Mesothelial cell of epicardium (in vitro differentiated cells): ENCODE measurements around the gene FAM193A. TPM values are rescaled to one million over a fixed set of nuclear protein-coding genes. Genes with fewer than 3 reads are reported as not detected.
"Not testable (repeated sequence)": the region's sequence is repeated elsewhere in the genome, so short reads cannot be mapped to it uniquely, and the experiment has no call there.

Source experiments
- DNase-seq, 2 experiments: peaks; one replicate each; pipeline ENCODE4 v3.0.0; 2021; ENCODE audit warnings: low spot score in 2 of 2; ENCODE audit not compliant: unreplicated experiment in 2 of 2
- H3K27ac Mint-ChIP-seq: 2 replicates; pipeline ENCODE4 v1.8.0; 2021; ENCODE audit warnings: mixed read lengths
- H3K27me3 Mint-ChIP-seq: 2 replicates; pipeline ENCODE4 v1.8.0; 2021; ENCODE audit warnings: low read depth, mixed read lengths
- H3K36me3 Mint-ChIP-seq: 2 replicates; pipeline ENCODE4 v1.8.0; 2021; ENCODE audit warnings: mixed read lengths
- H3K4me1 Mint-ChIP-seq: 2 replicates; pipeline ENCODE4 v1.8.0; 2021; ENCODE audit warnings: mixed read lengths
- H3K4me3 Mint-ChIP-seq: 2 replicates; pipeline ENCODE4 v1.8.0; 2021; ENCODE audit warnings: mild to moderate bottlenecking, moderate library complexity, mixed read lengths
- H3K9me3 Mint-ChIP-seq: 2 replicates; pipeline ENCODE4 v1.8.0; 2021; ENCODE audit warnings: mixed read lengths
- total RNA-seq: library from RNA; stranded (reverse); gene quantifications from 3 replicates; pipeline ENCODE4 v1.2.1, GENCODE V29; 2021
- TF ChIP-seq, protein P1 (sequence below): fragments of 200-600 bp; sonication (generic); IDR thresholded peaks from one replicate; pipeline ENCODE4 v1.5.0; 2021; ENCODE audit warnings: antibody characterized with exemption; ENCODE audit not compliant: unreplicated experiment

The FAM193A gene
- total RNA-seq, 1 donor from 2014 or later, result 48.1 TPM

DNA sequence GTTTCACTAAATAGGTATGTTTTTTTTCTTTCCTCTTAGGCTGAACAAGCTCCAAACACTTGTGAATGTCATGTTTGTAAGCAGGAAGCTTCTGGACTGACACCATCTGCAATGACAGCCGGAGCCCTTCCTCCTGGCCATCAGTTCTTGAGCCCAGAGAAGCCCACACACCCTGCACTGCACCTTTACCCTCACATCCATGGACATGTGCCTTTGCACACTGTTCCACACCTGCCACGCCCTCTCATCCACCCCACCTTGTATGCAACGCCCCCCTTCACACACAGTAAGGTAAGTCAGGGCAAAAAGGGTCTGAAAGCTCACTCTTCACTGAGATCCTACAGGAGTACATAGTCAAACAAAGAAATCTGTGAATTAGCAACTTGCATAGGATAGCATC is 135.6 kb downstream of the FAM193A start:
- Mint-ChIP-seq H3K27me3 (no peaks in the 10 kb centered on the region), H3K9me3 (peaks cover 4% of the 10 kb centered on the region), H3K4me3 (no peak overlapping the region), H3K4me1 (no peaks in the 10 kb centered on the region), H3K36me3 (peaks cover 35% of the 10 kb centered on the region), H3K27ac (no peak overlapping the region)
- no peak for DNase-seq
- TF ChIP-seq, protein P1, sequence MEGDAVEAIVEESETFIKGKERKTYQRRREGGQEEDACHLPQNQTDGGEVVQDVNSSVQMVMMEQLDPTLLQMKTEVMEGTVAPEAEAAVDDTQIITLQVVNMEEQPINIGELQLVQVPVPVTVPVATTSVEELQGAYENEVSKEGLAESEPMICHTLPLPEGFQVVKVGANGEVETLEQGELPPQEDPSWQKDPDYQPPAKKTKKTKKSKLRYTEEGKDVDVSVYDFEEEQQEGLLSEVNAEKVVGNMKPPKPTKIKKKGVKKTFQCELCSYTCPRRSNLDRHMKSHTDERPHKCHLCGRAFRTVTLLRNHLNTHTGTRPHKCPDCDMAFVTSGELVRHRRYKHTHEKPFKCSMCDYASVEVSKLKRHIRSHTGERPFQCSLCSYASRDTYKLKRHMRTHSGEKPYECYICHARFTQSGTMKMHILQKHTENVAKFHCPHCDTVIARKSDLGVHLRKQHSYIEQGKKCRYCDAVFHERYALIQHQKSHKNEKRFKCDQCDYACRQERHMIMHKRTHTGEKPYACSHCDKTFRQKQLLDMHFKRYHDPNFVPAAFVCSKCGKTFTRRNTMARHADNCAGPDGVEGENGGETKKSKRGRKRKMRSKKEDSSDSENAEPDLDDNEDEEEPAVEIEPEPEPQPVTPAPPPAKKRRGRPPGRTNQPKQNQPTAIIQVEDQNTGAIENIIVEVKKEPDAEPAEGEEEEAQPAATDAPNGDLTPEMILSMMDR, result no peak

- Mint-ChIP-seq H3K4me3 (no peak overlapping the region), H3K9me3 (peaks cover 6% of the 10 kb centered on the region), H3K36me3 (peaks cover 38% of the 10 kb centered on the region), H3K27ac (no peak overlapping the region), H3K27me3 (no peaks in the 10 kb centered on the region), H3K4me1 (no peaks in the 10 kb centered on the region)
- DNase-seq, result no peak
- TF ChIP-seq, protein P1, result no peak
Measured at GRCh38 chr4:2672700-2673099, 136.3 kb downstream of the FAM193A start.

- H3K27ac Mint-ChIP-seq, result no peak overlapping the region
- peaks cover 6% of the 10 kb centered on the region for H3K9me3 Mint-ChIP-seq
- no peak for DNase-seq
- TF ChIP-seq, protein P1, result no peak
- H3K27me3 Mint-ChIP-seq, result no peaks in the 10 kb centered on the region
- peaks cover 41% of the 10 kb centered on the region for H3K36me3 Mint-ChIP-seq
- no peaks in the 10 kb centered on the region for H3K4me1 Mint-ChIP-seq
- no peak overlapping the region for H3K4me3 Mint-ChIP-seq
Measured at GRCh38 chr4:2673157-2673556, 136.7 kb downstream of the FAM193A start.

DNA sequence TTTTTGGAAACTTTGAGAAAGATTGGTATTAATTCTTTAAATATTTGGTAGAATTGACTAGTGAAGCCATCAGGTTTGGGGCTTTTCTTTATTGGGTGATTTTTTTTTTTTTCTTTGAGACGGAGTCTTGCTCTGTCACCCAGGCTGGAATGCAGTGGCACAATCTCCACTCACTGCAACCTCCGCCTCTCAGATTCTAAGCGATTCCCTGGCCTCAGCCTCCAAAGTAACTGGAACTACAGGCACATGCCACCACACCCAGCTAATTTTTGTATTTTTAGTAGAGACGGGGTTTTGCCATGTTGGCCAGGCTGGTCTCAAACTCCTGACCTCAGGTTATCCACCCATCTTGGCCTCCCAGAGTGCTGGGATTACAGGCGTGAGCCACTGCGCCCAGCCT is 143.3 kb downstream of the FAM193A start:
- H3K36me3 Mint-ChIP-seq, result peaks cover 65% of the 10 kb centered on the region
- H3K4me1 Mint-ChIP-seq, H3K9me3 Mint-ChIP-seq, DNase-seq, H3K27ac Mint-ChIP-seq, H3K27me3 Mint-ChIP-seq, H3K4me3 Mint-ChIP-seq: not testable (repeated sequence)

DNA sequence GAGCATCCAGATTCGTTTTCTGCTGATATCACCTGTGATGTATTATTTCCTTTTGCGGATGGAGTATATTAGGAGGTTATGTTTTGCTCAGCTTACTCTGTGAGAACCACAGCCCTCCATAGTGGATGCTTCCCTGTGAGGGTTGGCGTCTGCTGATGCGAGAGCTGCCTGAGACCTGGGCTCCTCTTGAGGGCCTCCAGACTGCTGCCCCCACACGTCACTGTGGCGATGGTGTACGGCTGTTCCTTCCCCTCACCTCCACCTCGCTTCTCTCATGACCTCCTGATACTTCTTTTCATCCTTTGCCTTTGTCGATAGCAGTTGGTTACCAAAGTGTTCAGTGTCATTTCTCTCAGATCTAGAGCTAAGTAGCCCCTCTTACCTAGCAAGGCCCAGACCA is 148.0 kb downstream of the FAM193A start:
- no peak for DNase-seq
- Mint-ChIP-seq H3K27me3 (no peaks in the 10 kb centered on the region), H3K36me3 (peaks cover 50% of the 10 kb centered on the region), H3K27ac (no peak overlapping the region), H3K9me3 (no peaks in the 10 kb centered on the region), H3K4me1 (peaks cover 7% of the 10 kb centered on the region), H3K4me3 (no peak overlapping the region)
- TF ChIP-seq, protein P1, result no peak

GRCh38 chr4:2685541-2685940 is 149.1 kb downstream of the FAM193A start:
- TF ChIP-seq, protein P1, result no peak
- H3K4me1 Mint-ChIP-seq, result peaks cover 8% of the 10 kb centered on the region
- no peaks in the 10 kb centered on the region for H3K9me3 Mint-ChIP-seq
- H3K27me3 Mint-ChIP-seq, result no peaks in the 10 kb centered on the region
- no peak overlapping the region for H3K4me3 Mint-ChIP-seq
- peaks cover 50% of the 10 kb centered on the region for H3K36me3 Mint-ChIP-seq
- no peak for DNase-seq
- no peak overlapping the region for H3K27ac Mint-ChIP-seq
